ENCODE measurements around the gene AKT2. TPM values are rescaled to one million over a fixed set of nuclear protein-coding genes. Genes with fewer than 3 reads are reported as not detected.
A peak's percentile ranks its signal among the peaks of the same experiment; 100 is the strongest.

Gene AKT2
- total and polyA plus RNA-seq, 9 donors, result 78.4 to 160 (median 112) TPM

- H3K27me3 ChIP-seq, result no peaks in the 10 kb centered on the region
- intact Hi-C loops (cut with DNase I), result loop anchor here in 1 of 4 donors (10.0 kb wide), 1 partner anchor 189 kb away; no protein-coding TSS in a partner anchor
- WGBS, 3 donors, result 89 to 90% (median 90%) methylated on average over 14 of the region's 14 CpGs
- TF ChIP-seq EP300 (IDR thresholded peaks at IDR 0.05) (no peak), CTCF (IDR thresholded peaks at IDR 0.05) (no peak), POLR2A (IDR thresholded peaks at IDR 0.05) (no peak)
- no peaks in the 10 kb centered on the region for H3K4me1 ChIP-seq (ENCODE audit: insufficient read depth)
- no peak overlapping the region for H3K27ac ChIP-seq
- H3K36me3 ChIP-seq, result no peaks in the 10 kb centered on the region
- no peak for DNase-seq
- H3K4me3 ChIP-seq, result no peak overlapping the region
- H3K9me3 ChIP-seq, result no peaks in the 10 kb centered on the region
These were observed 41.1 kb upstream of the AKT2 start for GRCh38 chr19:40326201-40326600.

GRCh38 chr19:40323705-40324104, 38.6 kb upstream of the AKT2 start:
- WGBS, 3 donors, result 78 to 84% (median 78%) methylated on average over 12 to 13 of the region's 13 CpGs
- no peak overlapping the region for H3K4me3 ChIP-seq
- no peaks in the 10 kb centered on the region for H3K4me1 ChIP-seq (ENCODE audit: insufficient read depth)
- TF ChIP-seq EP300 (IDR thresholded peaks at IDR 0.05), result no peak
- H3K27ac ChIP-seq, result no peak overlapping the region
- H3K36me3 ChIP-seq, result no peaks in the 10 kb centered on the region
- H3K9me3 ChIP-seq, result no peaks in the 10 kb centered on the region
- DNase-seq, result no peak
- intact Hi-C loops (cut with DNase I), result loop anchor here in 1 of 4 donors (10.0 kb wide), 1 partner anchor 191 kb away; no protein-coding TSS in a partner anchor
- no peaks in the 10 kb centered on the region for H3K27me3 ChIP-seq

GRCh38 chr19:40322951-40323615, 37.9 kb upstream of the AKT2 start:
- intact Hi-C loops (cut with DNase I), result loop anchor here in 1 of 4 donors (10.0 kb wide), 1 partner anchor 192 kb away; no protein-coding TSS in a partner anchor
- WGBS, 3 donors, result 92 to 94% (median 93%) methylated on average over 15 of the region's 15 CpGs
- Histone ChIP-seq H3K27ac (no peak overlapping the region), H3K9me3 (no peaks in the 10 kb centered on the region), H3K4me1 (ENCODE audit: insufficient read depth) (no peaks in the 10 kb centered on the region), H3K36me3 (no peaks in the 10 kb centered on the region), H3K4me3 (no peak overlapping the region), H3K27me3 (no peaks in the 10 kb centered on the region)
- DNase-seq, result peak in 1 of 5 donors; percentile 16
- TF ChIP-seq EP300 (IDR thresholded peaks at IDR 0.05) (no peak), POLR2A (IDR thresholded peaks at IDR 0.05) (no peak), CTCF (IDR thresholded peaks at IDR 0.05) (no peak)

GRCh38 chr19:40322271-40322610, 37.1 kb upstream of the AKT2 start:
- no peak for DNase-seq
- H3K4me3 ChIP-seq, result no peak overlapping the region
- H3K27ac ChIP-seq, result no peak overlapping the region
- H3K4me1 ChIP-seq (ENCODE audit: insufficient read depth), result no peaks in the 10 kb centered on the region
- no peaks in the 10 kb centered on the region for H3K9me3 ChIP-seq
- intact Hi-C loops (cut with DNase I), result loop anchor here in 1 of 4 donors (10.0 kb wide), 1 partner anchor 193 kb away; no protein-coding TSS in a partner anchor
- TF ChIP-seq EP300 (IDR thresholded peaks at IDR 0.05) (no peak), POLR2A (IDR thresholded peaks at IDR 0.05) (no peak), CTCF (IDR thresholded peaks at IDR 0.05) (no peak)
- H3K36me3 ChIP-seq, result no peaks in the 10 kb centered on the region
- 87 to 90% (median 88%) methylated on average over 7 of the region's 7 CpGs for WGBS, 3 donors
- no peaks in the 10 kb centered on the region for H3K27me3 ChIP-seq

All from ovary (tissue), 9 donors.